HG03045 (cell line): ENCODE measurements around the gene MLPH.
"Not testable (repeated sequence)": the region's sequence is repeated elsewhere in the genome, so short reads cannot be mapped to it uniquely, and the experiment has no call there.

Experiments
- ATAC-seq: cut with Tn5 transposase; IDR thresholded peaks from one replicate; pipeline ENCODE4 v1.9.1; 2021; ENCODE audit warnings: mild to moderate bottlenecking, moderate library complexity; ENCODE audit not compliant: unreplicated experiment

MLPH gene

GRCh38 chr2:237456200-237456843 is 30.7 kb upstream of the MLPH start:
- no peak for ATAC-seq

- ATAC-seq = no peak
These were observed 29.6 kb upstream of the MLPH start for GRCh38 chr2:237457388-237457941.

DNA sequence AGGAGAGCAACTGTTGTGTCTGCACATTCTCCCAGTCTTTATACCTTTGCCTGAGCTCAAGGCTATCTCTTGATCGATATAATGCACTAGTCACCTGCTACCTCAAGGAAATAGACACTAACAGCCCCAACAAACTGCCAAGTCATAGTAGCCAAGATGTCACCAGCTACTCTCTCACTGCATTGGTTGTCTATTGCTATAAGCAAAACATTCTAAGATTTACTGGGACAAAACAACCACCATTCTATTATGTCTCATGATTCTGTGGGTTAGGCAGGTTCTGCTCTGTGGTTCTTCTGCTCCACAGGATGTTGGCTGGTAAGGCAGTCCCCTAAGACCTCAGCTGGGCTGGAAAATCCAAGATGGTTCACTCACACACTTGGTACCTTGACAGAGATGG is 28.5 kb upstream of the MLPH start:
- no peak for ATAC-seq

- no peak for ATAC-seq
These were observed 27.8 kb upstream of the MLPH start for GRCh38 chr2:237459226-237459625.

DNA sequence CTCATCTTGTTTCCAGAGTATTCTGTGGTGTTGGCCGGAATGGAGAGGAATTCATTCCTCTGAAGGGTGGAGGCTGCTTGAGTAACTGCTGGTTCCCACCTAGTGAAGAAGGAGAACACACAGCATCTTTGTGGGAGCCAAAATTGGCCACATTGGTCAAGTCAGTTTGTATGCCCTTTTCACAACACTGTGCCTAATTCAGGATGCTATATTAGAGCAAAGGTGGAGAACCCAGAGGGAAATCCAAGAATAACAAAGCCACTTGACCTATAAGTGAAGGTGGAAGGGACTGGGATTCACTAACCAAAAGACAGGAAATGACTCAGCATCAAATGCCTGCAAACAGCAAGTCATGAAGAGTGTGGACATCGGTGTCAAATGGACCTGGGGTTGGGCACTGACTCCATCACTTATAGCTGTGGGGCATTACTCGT is 27.3 kb upstream of the MLPH start:
- no peak for ATAC-seq

DNA sequence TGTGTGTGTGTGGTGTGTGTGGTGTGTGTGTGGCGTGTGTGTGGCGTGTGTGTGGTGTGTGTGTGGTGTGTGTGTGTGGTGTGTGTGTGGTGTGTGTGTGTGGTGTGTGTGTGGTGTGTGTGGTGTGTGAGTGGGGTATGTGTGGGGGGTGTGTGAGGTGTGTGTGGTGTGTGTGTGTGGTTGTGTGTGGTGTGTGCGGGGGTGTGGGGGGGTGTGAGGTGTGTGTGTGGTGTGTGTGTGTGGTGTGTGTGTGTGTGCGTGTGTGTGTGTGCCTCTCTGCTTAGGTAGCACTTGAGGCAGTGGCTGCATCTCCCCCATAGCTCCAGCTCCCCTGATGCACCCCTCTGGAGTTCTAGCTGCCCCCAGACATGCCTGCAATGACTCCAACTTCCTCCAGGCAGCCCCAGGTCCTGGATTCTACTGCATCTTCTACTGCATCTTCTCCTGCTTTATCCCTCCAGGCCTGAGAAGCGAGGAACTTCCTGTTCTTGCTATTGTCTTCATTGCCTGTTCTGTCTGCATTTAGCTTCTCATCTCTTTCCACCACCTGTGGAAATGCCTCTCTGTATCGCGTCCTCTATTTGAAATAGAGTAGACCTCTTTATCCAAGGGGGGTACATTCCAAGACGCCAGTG is 22.2 kb upstream of the MLPH start:
- ATAC-seq = no peak

DNA sequence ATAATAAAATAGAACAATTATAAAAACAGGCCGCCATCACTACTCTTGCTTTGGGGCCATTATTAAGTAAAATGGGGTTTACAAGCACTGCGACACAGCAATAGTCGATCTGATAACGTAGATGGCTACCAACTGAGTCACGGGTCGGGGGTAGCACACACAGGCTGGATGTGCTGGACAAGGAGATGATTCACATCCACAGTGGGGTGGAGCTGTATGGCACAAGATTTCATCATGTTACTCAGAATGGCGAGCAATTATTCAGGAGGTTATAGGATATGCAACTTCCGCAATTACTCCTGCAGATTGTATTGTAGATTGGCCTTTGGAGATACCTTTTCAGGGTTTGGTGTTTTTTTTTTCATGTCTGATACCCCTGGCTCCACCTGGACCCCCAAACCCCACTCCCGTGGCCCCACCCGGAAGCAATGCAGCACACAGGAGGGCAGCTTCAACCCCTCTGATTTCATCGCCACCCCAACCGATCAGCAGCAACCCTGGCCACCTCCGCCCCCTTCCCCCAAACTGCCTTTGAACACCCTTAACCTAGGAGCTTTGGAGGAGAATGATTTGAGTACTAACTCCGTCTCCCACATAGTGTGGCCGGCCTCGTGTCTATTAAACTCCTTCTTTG is 21.4 kb upstream of the MLPH start:
- no peak for ATAC-seq

- ATAC-seq = no peak
These were observed 20.8 kb upstream of the MLPH start for GRCh38 chr2:237466211-237466610.

DNA sequence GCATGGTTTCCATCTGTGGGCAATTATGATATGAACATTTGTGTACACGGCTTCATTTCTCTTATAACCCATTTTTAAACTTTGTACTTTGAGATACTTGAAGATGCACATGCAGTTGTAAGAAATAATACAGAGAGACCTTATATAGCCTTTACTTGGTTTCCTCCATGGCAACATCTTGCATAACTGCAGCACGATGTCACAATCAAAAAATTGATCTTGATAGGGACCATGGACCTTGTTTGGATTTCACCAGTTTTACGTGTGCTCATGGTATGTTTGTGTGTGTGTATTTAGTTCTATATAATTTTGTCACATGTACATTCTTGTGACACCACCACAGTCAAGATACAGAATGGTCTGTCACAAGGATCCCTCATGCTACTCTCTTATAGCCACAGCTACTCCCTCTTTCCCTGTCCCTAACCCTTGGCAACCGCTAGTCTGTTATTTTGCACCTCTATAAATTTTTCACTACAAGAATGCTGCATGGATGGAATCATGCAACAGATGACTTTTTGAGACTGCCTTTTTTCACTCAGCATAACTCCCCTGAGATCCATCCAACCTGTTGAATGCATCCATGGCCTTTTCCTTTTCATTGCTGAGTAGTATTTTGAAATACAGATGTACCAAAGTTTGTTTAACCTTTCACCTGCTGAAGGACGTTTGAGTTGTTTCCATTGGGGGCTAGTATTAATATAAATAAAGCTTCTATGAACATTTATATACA is 19.4 kb upstream of the MLPH start:
- ATAC-seq = no peak

GRCh38 chr2:237469410-237469809 is 17.6 kb upstream of the MLPH start:
- not testable (repeated sequence) for ATAC-seq

DNA sequence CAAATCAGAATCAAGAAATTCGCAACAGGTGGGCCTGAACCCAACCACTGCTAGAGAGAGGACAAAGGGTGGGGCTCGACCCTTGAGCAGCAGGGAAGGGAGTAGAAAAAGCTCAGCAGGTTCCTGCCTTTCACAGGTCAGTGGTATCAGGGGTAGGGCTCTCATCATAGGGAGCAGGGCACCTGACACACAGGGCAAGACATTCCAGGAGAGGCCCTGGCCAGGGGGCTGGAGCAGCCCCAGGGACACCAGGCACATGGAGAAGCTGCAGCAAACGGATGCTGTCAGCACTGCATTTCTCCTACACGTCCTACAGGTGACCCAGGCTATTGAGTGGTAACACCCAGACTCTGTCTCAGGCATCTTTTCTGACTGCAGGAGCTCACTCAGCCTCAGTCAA is 17.2 kb upstream of the MLPH start:
- ATAC-seq = no peak

DNA sequence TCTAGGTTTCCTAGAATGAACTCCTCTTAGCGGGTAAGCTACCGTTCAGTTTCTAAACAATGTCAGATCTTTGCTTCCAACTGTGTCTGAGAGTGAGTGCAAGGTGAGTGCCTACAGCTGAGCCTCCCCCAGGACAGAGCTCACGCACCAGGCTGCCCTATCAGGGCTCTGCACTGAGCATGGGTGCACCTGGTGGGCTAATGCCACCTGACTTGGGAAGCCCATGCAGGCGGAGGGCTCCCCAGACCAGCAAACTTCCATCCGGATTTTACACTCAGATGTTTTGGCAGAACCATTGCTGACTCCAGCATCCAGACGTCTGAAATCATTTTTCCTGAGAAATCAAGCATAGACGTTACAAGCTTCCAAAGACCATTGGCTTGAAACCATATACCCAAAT is 16.1 kb upstream of the MLPH start:
- no peak for ATAC-seq

- no peak for ATAC-seq
These were observed 15.4 kb upstream of the MLPH start for GRCh38 chr2:237471438-237472186.

DNA sequence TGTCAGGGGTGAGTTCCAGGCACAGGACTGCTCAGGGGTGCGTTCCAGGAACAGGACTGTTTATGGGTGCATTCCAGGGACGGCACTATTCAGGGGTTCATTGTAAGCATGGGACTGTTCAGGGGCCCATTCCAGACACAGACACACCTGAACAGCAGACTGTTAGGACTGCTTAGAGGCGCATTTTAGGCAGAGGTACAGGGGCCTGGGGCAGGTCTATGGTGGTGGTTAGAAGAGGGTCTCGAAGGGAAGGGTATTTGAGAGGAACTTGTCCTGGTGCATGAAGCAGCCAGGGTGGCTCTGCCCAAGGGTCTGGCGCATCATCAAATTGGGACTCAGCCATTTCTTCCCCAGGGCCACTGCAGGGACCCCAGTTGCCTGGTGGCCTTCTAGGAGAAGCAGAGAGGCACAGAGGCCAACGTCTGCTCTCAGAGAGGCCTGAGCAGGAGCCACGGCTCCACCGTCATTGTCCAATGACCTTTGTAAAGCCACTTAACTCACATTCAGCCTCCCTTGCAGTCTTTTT is 14.8 kb upstream of the MLPH start:
- no peak for ATAC-seq

GRCh38 chr2:237472909-237473877 is 13.9 kb upstream of the MLPH start:
- no peak for ATAC-seq

DNA sequence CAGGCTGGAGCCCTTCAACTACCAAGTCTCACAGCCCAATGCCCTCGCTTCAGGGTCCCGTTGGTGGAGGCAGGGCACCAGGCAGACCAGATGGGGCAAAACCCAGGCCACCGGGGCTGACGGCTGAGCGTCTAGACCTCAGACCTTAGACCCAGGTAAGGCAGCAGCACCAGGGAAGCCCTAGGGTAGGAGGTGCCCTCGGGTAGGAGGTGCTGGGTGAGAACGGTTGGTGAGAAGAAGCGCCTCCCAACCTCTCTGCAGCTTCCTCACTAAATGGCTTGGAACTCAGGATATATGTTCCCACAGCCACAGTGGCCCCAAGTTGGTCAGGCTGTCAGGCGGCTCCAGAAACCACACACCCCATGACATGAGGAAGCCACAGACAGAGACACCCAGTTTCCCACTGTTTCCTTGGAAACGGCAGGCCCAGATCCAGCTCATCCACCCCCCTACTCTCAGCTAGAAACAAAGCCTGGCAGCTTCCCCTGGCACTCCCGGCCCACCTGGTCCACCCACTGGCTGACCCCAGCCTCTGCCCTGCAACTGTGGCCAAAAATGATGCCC is 13.1 kb upstream of the MLPH start:
- ATAC-seq = no peak

GRCh38 chr2:237474442-237474911 is 12.6 kb upstream of the MLPH start:
- ATAC-seq = no peak

DNA sequence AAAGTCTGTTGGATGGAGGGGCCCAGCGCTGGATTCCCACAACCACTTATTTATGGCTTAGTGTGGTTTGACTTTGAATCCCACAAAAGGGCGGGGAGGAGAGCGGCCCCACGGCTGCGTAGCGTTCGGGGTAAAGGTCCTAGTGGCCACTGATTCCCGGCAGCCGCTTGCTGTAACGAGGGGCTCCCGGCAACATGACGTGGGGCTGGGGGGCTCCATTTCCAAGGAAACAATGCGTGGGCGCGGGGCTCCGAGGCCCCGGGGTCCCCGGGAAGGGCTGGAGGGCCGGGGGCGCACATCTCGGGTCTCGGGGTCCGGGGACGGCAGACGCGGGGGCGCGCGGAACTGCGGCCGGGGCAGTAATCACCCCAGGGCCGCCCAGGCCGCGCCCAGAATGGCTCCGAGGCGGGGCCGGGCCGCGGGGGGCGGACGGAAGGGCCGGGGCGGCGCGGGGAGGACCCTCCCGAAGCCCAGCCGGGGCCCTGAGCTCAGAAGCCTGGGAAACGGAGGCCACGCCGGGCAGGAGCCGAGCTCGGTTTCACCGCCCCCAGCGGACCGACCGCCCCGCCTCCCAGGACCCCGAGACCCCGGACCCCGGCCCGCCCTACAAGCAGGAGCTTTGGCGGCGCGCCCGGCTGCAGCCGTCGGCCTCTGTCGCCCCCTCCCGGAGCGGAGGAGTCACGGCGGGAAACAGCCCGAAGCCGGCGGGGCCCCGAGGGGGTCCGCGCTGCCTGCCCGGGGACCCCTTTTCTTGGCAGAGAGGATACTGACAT is 11.9 kb upstream of the MLPH start:
- peak; percentile 85 for ATAC-seq
